GM23338 (cell line): ENCODE measurements around the gene PPP1R18. TPM values are rescaled to one million over a fixed set of nuclear protein-coding genes. Genes with fewer than 3 reads are reported as not detected.

Source experiments
- polyA plus RNA-seq: library from polyadenylated mRNA; unstranded; fragments of >200 nt; fragmentation: Nextera tagmentation; extraction: Ambion mirVana; gene quantifications from 2 replicates; pipeline ENCODE4 v1.2.1, GENCODE V29; 2016
- small RNA-seq: library from RNA; depleted of rRNA; stranded (forward); fragments of <200 nt; gene quantifications from one replicate; pipeline ENCODE3, GENCODE V24; 2014; ENCODE audit warnings: low replicate concordance
- total RNA-seq: library from RNA; depleted of rRNA; stranded (reverse); fragments of >200 nt; shearing (Covaris generic); gene quantifications from 2 replicates; pipeline ENCODE4 v1.2.3, GENCODE V29; 2014; rRNA removed

PPP1R18 gene
- total and polyA plus RNA-seq, 2 experiments from 2014 or later = 17.1 to 19.2 TPM

Small RNAs within 50 kb of the gene (small RNA-seq; reads per million reads assigned to genes)
- not detected for gene RF00019

Other genes with a start within 250 kb of the PPP1R18 start
- 36.0 and 44.2 TPM in 2 replicates for gene HLA-E, start 197.1 kb downstream of the PPP1R18 start, total RNA-seq
- gene HLA-E, start 197.1 kb downstream of the PPP1R18 start, polyA plus RNA-seq = 15.6 and 15.9 TPM in 2 replicates
- gene GNL1, start 130.2 kb downstream of the PPP1R18 start, total RNA-seq = 29.6 and 42.5 TPM in 2 replicates
- 30.8 and 31.4 TPM in 2 replicates for gene GNL1, start 130.2 kb downstream of the PPP1R18 start, polyA plus RNA-seq
- 7.5 and 15.2 TPM in 2 replicates for gene PRR3, start 129.3 kb downstream of the PPP1R18 start, total RNA-seq
- gene PRR3, start 129.3 kb downstream of the PPP1R18 start, polyA plus RNA-seq = 8.2 and 10.9 TPM in 2 replicates
- gene ABCF1, start 115.2 kb downstream of the PPP1R18 start, total RNA-seq = 85.8 and 92.6 TPM in 2 replicates
- 244 and 279 TPM in 2 replicates for gene ABCF1, start 115.2 kb downstream of the PPP1R18 start, polyA plus RNA-seq
- gene PPP1R10, start 69.4 kb downstream of the PPP1R18 start, total RNA-seq = 41.0 and 41.3 TPM in 2 replicates
- gene PPP1R10, start 69.4 kb downstream of the PPP1R18 start, polyA plus RNA-seq = 41.9 and 42.9 TPM in 2 replicates
- 49.1 and 49.2 TPM in 2 replicates for gene MRPS18B, start 68.8 kb downstream of the PPP1R18 start, total RNA-seq
- 73.6 and 78.8 TPM in 2 replicates for gene MRPS18B, start 68.8 kb downstream of the PPP1R18 start, polyA plus RNA-seq
- gene ATAT1, start 59.8 kb downstream of the PPP1R18 start, total RNA-seq = 8.9 and 12.8 TPM in 2 replicates
- 20.6 and 23.0 TPM in 2 replicates for gene ATAT1, start 59.8 kb downstream of the PPP1R18 start, polyA plus RNA-seq
- 4.7 and 12.5 TPM in 2 replicates for gene C6orf136, start 39.5 kb downstream of the PPP1R18 start, total RNA-seq
- gene C6orf136, start 39.5 kb downstream of the PPP1R18 start, polyA plus RNA-seq = 24.5 and 27.5 TPM in 2 replicates
- 30.8 and 31.3 TPM in 2 replicates for gene DHX16, start 13.6 kb downstream of the PPP1R18 start, total RNA-seq
- gene DHX16, start 13.6 kb downstream of the PPP1R18 start, polyA plus RNA-seq = 16.0 and 16.2 TPM in 2 replicates
- gene NRM, start 4.3 kb upstream of the PPP1R18 start, total RNA-seq = 11.3 and 13.8 TPM in 2 replicates
- gene NRM, start 4.3 kb upstream of the PPP1R18 start, polyA plus RNA-seq = 29.7 and 33.8 TPM in 2 replicates
- 28.9 and 32.7 TPM in 2 replicates for gene MDC1, start 30.6 kb upstream of the PPP1R18 start, total RNA-seq
- 17.2 and 19.7 TPM in 2 replicates for gene MDC1, start 30.6 kb upstream of the PPP1R18 start, polyA plus RNA-seq
- gene TUBB, start 33.7 kb upstream of the PPP1R18 start, total RNA-seq = 1,591 and 1,704 TPM in 2 replicates
- gene TUBB, start 33.7 kb upstream of the PPP1R18 start, polyA plus RNA-seq = 1,041 and 1,059 TPM in 2 replicates
- gene FLOT1, start 56.0 kb upstream of the PPP1R18 start, total RNA-seq = 70.4 and 94.5 TPM in 2 replicates
- 72.2 and 75.1 TPM in 2 replicates for gene FLOT1, start 56.0 kb upstream of the PPP1R18 start, polyA plus RNA-seq
- 14.1 and 19.9 TPM in 2 replicates for gene IER3, start 57.9 kb upstream of the PPP1R18 start, total RNA-seq
- gene IER3, start 57.9 kb upstream of the PPP1R18 start, polyA plus RNA-seq = 21.2 and 23.3 TPM in 2 replicates
- gene DDR1, start 197.9 kb upstream of the PPP1R18 start, total RNA-seq = 140 and 154 TPM in 2 replicates
- 58.3 and 71.6 TPM in 2 replicates for gene DDR1, start 197.9 kb upstream of the PPP1R18 start, polyA plus RNA-seq
- 32.6 and 46.5 TPM in 2 replicates for gene GTF2H4, start 221.6 kb upstream of the PPP1R18 start, total RNA-seq
- 14.1 and 14.8 TPM in 2 replicates for gene GTF2H4, start 221.6 kb upstream of the PPP1R18 start, polyA plus RNA-seq
- 34.0 and 36.4 TPM in 2 replicates for gene VARS2, start 227.6 kb upstream of the PPP1R18 start, total RNA-seq
- gene VARS2, start 227.6 kb upstream of the PPP1R18 start, polyA plus RNA-seq = 13.7 and 14.2 TPM in 2 replicates
- not detected in 2 replicates for gene SFTA2, start 245.5 kb upstream of the PPP1R18 start, total RNA-seq
- not detected in 2 replicates for gene SFTA2, start 245.5 kb upstream of the PPP1R18 start, polyA plus RNA-seq